Left lung (tissue), 10 donors: ENCODE results near the gene PAXX. TPM values are rescaled to one million over a fixed set of nuclear protein-coding genes. Genes with fewer than 3 reads are reported as not detected.

Experiments
- ATAC-seq: fragments of 200-7000 bp; cut with Tn5 transposase; one replicate; pipeline ENCODE4 v1.9.1; 2020; ENCODE audit warnings: moderate library complexity
- DNase-seq, 4 donors: peaks; one replicate each; pipeline ENCODE4 v3.0.0-alpha.2; 2013 to 2020
- H3K27ac ChIP-seq, 2 donors: fragments of 200-600 bp; sonication (generic) in 1 of 2; one replicate each; pipeline versions ENCODE4 v1.5.0 to v1.8.0; 2020 to 2021
- H3K27me3 ChIP-seq, 2 donors: fragments of 200-600 bp; sonication (generic) in 1 of 2; one replicate each; pipeline versions ENCODE4 v1.5.0 to v1.8.0; 2020 to 2021
- H3K36me3 ChIP-seq, 2 donors: fragments of 200-600 bp; sonication (generic) in 1 of 2; one replicate each; pipeline versions ENCODE4 v1.5.0 to v1.8.0; 2020 to 2021
- H3K4me1 ChIP-seq, 2 donors: fragments of 200-600 bp; one replicate each; pipeline ENCODE4 v1.8.0; 2021
- H3K4me3 ChIP-seq, 2 donors: fragments of 200-600 bp; sonication (generic) in 1 of 2; one replicate each; pipeline versions ENCODE4 v1.5.0 to v1.8.0; 2020 to 2021; ENCODE audit warnings: mild to moderate bottlenecking in 1 of 2
- H3K9me3 ChIP-seq, 2 donors: fragments of 200-600 bp; sonication (generic) in 1 of 2; one replicate each; pipeline versions ENCODE4 v1.5.0 to v1.8.0; 2020 to 2021
- intact Hi-C, 2 donors: fragments of 100-400 bp; cut with DNase I; formaldehyde crosslinking; loops; one replicate each; pipeline versions ENCODE4 v1.11.2 to v1.14.2; 2022
- polyA plus RNA-seq, 6 donors: library from polyadenylated mRNA; unstranded; fragments of 120-200 nt; gene quantifications; one replicate each; pipeline ENCODE4 v1.2.1, GENCODE V29; 2013; ENCODE audit not compliant: insufficient read length in 6 of 6
- total RNA-seq, 2 donors: library from RNA; stranded (reverse); fragmentation: NEBNext Ultra II Directional; extraction: Animal tissue kit (Norgen Biotek cat#: 25700); gene quantifications; one replicate each; pipeline ENCODE4 v1.2.1, GENCODE V29; 2021
- TF ChIP-seq, protein P1 (sequence below), 2 donors: fragments of 200-600 bp; sonication (generic) in 1 of 2; IDR thresholded peaks; one replicate each; pipeline versions ENCODE4 v1.5.0 to v1.8.0; 2021; ENCODE audit warnings: antibody characterized with exemption in 2 of 2
- donor health status: DM: no; HTN: yes; CAD: no.
- donor health status: DM: no; HTN: no; CAD: no.

Gene PAXX
- total and polyA plus RNA-seq, 8 donors, result 28.1 to 56.6 (median 34.2) TPM

DNA sequence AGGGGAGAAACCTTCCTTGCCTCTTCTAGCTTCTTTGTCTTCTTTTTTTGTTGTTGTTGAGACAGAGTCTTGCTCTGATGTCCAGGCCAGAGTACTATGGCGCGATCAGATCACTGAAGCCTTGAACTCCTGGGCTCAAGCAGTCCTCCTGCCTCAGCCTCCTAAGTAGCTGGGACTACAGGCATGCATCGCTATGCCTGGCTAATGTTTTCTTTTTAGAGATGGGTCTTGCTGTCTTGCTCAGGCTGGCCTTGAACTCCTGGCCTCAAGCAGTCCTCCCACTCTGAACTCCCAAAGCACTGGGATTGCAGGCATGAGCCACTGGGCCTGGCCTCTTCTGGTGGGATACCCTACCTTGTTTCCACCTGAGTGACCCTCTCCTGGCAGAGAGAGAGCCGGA is 3.4 kb upstream of the PAXX start:
- intact Hi-C loops, result no loop called here
- Histone ChIP-seq H3K4me1 (peaks cover 12 to 14% of the 10 kb centered on the region in 2 donors), H3K27ac (no peak overlapping the region), H3K27me3 (peaks cover 24 to 34% of the 10 kb centered on the region in 2 donors), H3K4me3 (no peak overlapping the region), H3K9me3 (peaks cover 0 to 3% of the 10 kb centered on the region in 2 donors), H3K36me3 (peaks cover 0 to 8% of the 10 kb centered on the region in 2 donors)
- no peak for DNase-seq
- ATAC-seq, result no peak
- TF ChIP-seq, protein P1, sequence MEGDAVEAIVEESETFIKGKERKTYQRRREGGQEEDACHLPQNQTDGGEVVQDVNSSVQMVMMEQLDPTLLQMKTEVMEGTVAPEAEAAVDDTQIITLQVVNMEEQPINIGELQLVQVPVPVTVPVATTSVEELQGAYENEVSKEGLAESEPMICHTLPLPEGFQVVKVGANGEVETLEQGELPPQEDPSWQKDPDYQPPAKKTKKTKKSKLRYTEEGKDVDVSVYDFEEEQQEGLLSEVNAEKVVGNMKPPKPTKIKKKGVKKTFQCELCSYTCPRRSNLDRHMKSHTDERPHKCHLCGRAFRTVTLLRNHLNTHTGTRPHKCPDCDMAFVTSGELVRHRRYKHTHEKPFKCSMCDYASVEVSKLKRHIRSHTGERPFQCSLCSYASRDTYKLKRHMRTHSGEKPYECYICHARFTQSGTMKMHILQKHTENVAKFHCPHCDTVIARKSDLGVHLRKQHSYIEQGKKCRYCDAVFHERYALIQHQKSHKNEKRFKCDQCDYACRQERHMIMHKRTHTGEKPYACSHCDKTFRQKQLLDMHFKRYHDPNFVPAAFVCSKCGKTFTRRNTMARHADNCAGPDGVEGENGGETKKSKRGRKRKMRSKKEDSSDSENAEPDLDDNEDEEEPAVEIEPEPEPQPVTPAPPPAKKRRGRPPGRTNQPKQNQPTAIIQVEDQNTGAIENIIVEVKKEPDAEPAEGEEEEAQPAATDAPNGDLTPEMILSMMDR (IDR thresholded peaks at IDR 0.05), result no peak

DNA sequence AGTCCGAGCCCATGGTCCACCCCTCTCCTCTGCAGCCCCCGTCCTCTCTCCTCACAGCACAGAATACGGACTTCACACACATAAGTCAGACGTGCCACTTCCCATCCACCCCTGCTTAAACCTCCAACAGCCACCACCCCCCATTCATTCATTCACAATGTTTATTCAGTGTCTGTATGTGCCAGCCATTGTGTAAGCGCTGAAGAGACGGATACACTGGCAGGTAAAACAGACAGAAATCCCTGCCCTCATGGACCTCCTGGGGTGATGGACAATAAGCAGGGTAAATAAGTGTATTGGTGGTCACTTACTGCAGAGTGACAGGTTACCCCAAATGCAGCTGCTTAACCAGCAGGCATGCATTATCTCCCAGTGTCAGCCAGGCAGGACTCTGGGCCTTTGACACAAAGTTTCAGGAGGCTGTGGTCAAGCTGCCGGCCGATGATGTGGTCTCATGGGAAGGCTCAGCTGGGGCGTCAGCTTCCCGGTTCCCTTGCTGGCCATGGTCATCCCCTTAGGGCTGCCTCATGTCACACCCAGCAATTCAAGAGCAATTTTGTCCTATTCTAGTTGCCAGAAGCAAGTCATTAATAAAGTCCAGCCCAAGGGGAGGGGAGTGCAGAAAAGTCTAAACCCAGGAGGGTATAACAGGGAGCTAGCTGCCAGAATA is 1.8 kb upstream of the PAXX start:
- TF ChIP-seq, protein P1 (IDR thresholded peaks at IDR 0.05), result no peak

DNA sequence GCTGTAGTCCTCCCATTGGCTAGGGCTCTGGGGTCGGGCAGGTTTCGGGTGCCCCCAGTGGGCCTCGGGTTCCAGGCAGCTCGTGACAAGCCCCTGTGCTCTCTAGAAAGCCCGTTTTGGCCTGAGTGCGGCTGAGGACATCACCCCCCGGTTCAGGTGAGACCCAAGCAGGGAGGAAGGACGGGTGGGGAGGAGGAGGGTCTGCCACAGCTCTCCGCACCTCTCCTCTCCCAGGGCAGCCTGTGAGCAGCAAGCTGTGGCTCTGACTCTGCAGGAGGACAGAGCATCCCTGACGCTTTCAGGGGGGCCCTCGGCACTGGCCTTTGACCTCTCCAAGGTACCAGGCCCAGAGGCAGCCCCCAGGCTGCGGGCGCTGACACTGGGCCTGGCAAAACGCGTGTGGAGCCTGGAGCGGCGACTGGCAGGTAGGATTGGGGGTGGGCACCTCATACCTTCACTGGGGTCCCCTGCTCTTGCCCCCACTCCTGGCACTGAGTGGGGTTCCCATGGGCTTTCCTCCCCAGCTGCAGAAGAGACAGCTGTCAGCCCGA is 672 bp downstream of the PAXX start:
- DNase-seq (no peak), ATAC-seq (no peak)
- peaks cover 27 to 54% of the 10 kb centered on the region in 2 donors for H3K4me1 ChIP-seq
- intact Hi-C loops, result no loop called here
- peaks cover 0 to 32% of the 10 kb centered on the region in 2 donors for H3K27me3 ChIP-seq
- H3K27ac ChIP-seq, result peak overlapping the region; percentile 87 to 96
- peak overlapping the region; percentile 70 to 97 for H3K4me3 ChIP-seq
- H3K36me3 ChIP-seq, result peaks cover 0 to 19% of the 10 kb centered on the region in 2 donors
- TF ChIP-seq, protein P1 (IDR thresholded peaks at IDR 0.05), result no peak
- peaks cover 0 to 3% of the 10 kb centered on the region in 2 donors for H3K9me3 ChIP-seq

More for the DNA sequence above, 1.8 kb upstream of the PAXX start:
- Histone ChIP-seq H3K27me3 (peaks cover 11 to 31% of the 10 kb centered on the region in 2 donors), H3K36me3 (peaks cover 0 to 19% of the 10 kb centered on the region in 2 donors), H3K9me3 (peaks cover 0 to 3% of the 10 kb centered on the region in 2 donors), H3K4me3 (no peak overlapping the region), H3K4me1 (peaks cover 17 to 29% of the 10 kb centered on the region in 2 donors), H3K27ac (peak overlapping the region in 1 of 2 donors; percentile 96)
- intact Hi-C loops, result no loop called here
- no peak for DNase-seq
- no peak for ATAC-seq

DNA sequence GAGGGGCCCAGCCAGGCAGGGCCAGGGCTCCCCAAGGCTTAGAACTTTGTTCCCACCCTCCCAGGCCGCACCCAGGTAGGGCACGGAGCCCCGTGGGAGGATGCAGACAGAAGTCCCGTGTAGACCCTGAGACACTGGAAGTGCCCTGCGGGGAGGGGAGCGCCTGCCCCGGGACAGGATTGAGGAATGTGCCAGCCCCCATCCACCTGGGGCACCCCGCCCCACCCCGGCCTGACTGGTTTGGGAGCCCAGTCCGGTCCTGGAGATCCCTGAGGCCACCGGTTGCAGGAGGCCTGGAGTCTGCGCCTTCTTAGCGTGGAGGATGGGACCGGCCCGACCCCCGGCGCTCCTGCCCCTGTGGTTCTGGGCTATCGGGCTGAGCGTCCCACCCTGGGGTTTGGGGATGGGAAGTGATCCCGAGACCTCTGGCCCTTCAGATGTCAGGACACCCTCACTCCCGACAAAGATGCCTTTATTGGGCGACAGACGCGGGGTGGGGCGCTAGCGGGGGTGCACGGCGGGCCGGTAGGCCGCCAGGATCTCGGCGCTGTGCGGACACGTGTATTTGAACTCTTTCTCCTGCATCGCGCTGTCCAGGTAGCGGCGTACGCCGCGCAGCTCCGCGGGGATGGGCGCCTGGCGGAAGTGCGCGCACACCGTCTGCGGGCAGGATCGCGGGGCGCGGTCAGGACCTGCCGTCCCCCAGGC is 2.1 kb downstream of the PAXX start:
- H3K4me1 ChIP-seq, result peaks cover 27 to 68% of the 10 kb centered on the region in 2 donors
- DNase-seq (no peak), ATAC-seq (no peak)
- TF ChIP-seq, protein P1 (IDR thresholded peaks at IDR 0.05), result no peak
- H3K4me3 ChIP-seq, result peak overlapping the region in 1 of 2 donors; percentile 26
- H3K36me3 ChIP-seq, result peaks cover 0 to 19% of the 10 kb centered on the region in 2 donors
- H3K9me3 ChIP-seq, result peaks cover 0 to 3% of the 10 kb centered on the region in 2 donors
- intact Hi-C loops, result no loop called here
- peaks cover 0 to 32% of the 10 kb centered on the region in 2 donors for H3K27me3 ChIP-seq
- no peak overlapping the region for H3K27ac ChIP-seq

DNA sequence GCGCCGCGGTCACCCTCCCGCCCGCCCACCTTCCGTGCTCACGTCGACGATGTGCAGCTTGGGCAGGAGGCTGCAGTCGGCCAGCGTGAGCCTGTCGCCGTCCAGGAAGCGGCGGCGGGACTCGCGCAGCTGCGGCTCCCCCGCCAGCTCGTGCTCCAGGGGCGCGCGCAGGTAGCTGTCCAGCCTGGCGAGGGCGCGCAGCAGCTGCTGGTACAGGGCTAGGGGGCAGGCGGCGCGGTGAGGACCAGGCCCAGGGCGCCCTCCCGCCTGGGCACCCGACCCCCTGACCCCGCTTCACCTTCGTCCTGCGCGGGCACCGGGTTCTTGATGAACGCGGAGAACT is 2.6 kb downstream of the PAXX start:
- peaks cover 0 to 19% of the 10 kb centered on the region in 2 donors for H3K36me3 ChIP-seq

More for the DNA sequence above, 2.6 kb downstream of the PAXX start:
- TF ChIP-seq, protein P1 (IDR thresholded peaks at IDR 0.05), result no peak
- Histone ChIP-seq H3K27me3 (peaks cover 0 to 32% of the 10 kb centered on the region in 2 donors), H3K4me3 (peak overlapping the region in 1 of 2 donors; percentile 26), H3K4me1 (peaks cover 27 to 73% of the 10 kb centered on the region in 2 donors), H3K9me3 (peaks cover 0 to 3% of the 10 kb centered on the region in 2 donors), H3K27ac (no peak overlapping the region)
- intact Hi-C loops, result no loop called here
- DNase-seq (no peak), ATAC-seq (no peak)
